Activated CD8-positive, alpha-beta memory T cell treated with anti-CD3 and anti-CD28 coated beads for 1 hour (primary cell): ENCODE results near the gene SPINT2.
"Not testable (repeated sequence)": the region's sequence is repeated elsewhere in the genome, so short reads cannot be mapped to it uniquely, and the experiment has no call there.

Experiments
- DNase-seq, 2 donors: peaks; one replicate each; pipeline ENCODE4 v3.0.0-alpha.2; 2020; ENCODE audit warnings: low read depth in 1 of 2; ENCODE audit errors: extremely low read depth in 1 of 2

SPINT2 gene

DNA sequence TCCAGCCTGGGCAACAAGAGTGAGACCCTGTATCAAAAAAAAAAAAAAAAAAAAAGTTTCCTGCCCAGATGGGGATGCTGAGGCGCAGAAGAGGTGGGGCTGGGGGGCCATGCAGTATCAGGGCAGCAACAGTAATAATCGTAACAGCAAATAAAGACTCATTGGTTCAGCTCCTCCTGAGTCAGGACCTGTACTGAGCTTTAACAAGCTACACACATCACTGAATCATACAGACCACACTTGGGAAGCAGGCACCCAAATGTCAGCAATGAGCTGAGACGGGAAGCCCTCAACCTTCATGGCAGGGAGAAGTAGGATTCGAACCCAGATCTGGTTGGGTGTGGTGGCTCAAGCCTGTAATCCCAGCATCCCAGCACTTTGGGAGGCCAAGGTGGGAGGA, 29.8 kb upstream of the SPINT2 start:
- no peak for DNase-seq

DNA sequence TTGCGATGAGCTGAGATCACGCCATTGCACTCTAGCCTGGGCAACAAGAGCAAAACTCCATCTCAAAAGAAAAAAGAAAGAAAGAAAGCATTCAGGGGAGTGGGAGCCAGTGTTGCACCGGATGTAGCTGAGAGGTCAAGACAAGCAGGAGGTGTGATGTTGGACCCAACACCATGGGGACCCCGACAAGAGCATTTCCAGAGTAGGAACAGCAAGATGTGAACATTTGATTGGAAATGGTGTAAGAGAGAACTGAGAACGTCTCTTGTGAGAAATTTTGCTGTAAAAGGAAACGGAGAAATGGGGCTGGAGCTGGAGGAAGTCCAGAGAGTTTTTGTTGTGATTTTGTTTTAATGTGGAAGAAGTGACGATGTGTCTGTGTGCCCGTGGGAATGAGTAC, 24.6 kb upstream of the SPINT2 start:
- no peak for DNase-seq

DNA sequence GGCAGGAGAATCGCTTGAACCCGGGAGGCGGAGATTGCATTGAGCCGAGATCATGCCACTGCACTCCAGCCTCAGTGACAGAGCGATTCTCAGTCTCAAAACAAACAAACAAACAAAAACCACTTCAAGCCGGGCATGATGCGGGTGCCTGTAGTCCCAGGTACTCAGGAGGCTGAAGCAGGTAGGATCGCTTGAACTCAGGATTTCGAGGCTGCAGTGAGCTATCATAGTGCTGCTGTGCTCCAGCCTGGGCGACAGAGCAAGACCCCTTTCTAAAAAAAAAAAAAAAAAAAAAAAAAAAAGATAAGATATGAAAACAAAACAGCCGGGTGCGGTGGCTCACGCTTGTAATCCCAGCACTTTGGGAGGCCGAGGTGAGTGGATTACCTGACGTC, 21.1 kb upstream of the SPINT2 start:
- no peak for DNase-seq

DNA sequence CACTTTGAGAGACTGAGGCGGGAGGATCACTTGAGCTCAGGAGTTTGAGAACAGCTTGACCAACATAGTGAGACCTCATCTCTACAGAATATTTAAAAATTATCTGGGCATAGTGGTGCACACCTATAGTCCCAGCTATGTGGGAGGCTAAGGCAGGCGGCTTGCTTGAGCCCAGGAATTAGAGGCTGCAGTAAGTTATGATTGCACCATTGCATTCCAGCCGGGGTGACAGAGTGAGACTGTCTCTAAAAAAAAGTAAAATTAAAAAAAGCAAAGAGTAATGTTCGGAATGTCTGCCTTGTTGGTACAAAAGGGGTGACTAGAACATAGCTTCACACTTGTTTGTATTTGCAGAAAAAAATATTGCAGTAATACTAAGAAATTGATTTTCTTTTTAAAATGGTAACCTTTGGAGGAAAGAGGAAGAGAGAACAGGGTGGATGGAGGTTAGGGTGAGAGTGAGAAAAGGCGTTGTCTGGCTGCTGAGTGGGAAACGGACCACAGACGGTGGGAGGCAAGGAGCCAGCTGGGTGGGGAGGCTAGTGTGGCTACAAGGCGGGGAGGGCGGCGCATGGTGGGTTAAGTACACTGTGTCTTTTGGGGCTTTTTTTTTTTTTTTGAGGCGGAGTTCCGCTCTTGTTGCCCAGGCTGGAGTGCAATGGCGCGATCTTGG, 18.4 kb upstream of the SPINT2 start:
- no peak for DNase-seq

DNA sequence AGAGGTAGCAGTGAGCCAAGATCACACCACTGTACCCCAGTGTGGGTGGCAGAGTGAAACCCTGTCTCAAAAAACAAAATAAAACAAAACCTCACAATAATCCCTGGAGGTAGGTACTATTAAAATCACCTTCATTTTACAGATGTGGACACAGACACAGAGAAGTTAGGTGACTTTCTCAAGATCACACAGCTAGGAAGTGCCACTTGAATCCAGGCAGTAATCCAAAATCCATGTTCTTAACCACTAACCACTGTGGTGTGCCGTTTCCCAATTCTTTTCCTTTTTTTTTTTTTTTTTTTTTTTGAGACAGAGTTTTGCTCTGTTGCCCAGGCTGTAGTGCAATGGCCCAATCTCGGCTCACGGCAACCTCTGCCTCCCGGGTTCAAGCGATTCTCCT, 17.2 kb upstream of the SPINT2 start:
- no peak for DNase-seq

DNA sequence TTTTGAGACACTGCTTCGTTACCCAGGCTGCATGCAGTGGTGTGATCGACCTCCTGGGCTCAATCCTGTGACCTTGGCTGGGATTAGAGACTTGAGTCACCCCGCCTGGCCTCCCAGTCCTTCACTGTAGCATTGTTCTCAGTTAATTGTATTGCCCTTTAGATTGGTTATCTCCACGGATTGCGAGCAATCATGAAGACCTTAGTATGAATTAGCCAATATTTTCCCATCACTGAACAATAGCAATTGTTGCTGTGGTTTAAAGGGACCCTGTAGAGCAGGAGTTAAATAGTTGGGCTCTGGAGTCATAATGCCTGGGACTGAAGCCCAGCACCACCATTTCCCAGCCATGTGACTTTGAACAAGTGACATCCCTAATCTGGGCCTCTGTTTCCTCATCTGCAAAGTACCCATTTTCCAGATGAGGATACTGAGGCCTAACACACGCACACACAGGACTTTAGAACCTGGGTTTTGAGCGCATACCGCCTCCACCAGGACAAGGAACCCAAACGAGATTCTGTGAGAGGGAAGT, 16.6 kb upstream of the SPINT2 start:
- DNase-seq, result no peak

DNA sequence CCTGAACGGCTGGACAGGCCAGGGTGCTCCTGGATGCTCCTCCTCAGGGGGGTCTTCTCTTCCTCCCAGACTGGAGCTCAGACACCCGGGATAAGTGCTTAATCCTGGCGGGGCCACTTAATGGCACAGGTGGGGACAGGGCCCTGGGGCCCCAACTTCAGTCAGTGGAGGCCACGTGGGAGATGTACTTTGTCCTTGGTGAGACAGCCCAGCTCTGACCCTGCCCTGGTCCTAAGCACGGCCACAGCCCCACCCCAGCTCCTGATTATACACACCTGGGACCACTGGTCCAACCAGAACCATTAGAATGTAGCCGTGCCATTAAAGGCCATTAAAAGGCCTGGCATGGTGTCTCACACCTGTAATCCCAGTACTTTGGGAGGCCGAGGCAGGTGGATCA, 16.0 kb upstream of the SPINT2 start:
- DNase-seq, result no peak

DNA sequence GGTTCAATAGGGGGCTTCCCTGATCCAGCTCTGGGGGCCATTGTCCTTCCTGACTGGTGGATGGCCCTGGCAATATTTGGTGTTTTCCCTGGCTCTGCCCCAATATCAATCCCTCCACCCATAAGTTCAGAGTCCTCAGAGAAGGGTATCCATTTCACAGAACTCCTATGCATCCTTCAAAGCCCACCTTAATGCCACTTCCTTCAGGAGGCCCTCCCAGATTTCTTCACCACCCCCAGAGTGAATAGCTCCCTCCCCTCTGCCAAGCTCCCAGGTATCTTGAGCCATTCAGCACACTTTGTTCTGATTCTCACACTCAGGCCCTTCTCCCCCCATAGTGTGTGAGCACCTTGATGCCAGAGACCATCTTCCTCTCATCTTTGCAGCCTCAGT, 13.9 kb upstream of the SPINT2 start:
- DNase-seq, result no peak

DNA sequence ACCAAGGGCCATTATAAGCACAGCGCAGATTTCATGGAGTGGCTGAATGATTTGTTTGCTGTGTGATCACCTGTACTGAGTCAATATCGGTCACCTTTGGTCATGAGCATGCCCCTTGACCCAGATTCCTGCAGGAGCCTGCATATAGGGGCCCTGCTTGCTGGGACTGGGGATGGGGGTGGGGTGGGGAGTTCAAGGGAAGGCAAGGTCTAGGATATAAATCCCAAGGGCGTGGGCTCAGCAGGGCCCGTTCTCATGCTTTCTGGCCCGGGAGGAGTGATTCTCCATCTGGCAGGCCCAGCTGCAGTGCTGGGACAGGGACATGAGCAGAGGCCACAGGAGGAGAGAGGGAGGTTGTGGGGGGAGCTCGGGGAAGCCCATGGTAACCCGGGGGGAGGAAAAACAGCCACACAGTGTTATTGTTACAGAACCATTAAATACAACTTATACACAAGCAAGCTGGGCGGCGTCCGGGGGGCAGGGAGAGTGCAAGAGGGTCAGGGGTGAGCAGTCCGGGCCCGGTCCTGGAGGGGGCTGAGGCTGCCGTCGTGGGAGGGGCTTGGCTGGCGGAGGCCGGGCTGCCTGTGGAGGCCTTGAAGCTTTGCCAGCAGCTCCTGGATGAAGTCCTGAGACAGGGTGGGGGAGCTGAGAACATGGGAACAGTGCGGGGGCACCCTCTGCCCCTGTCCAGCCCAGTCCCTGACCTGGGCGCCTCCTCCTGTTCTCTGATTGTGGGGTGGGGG, 13.4 kb upstream of the SPINT2 start:
- no peak for DNase-seq

DNA sequence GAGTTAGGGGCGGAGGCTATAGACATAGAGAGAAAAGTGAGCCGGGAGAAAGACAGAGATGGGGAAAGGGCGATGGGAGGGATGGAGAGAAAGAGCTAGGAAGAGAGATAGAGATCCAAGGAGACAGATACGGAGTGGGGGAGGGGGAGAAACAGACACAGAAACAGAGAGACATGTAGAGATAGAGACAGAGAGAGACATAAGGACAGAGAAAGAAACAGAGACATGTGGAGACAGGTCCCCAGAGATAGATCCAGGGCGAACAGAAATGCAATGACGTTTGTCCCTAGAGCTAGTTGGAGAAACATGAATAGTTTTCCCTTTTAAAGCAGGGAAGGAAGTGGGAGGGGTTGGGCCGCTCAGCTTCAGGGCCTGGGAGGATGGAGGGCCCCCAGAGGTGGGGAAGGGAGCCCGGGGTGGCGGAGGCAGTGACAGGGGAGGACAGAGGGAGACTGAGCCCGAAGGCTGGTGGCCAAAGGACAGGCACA, 12.8 kb upstream of the SPINT2 start:
- DNase-seq, result no peak

DNA sequence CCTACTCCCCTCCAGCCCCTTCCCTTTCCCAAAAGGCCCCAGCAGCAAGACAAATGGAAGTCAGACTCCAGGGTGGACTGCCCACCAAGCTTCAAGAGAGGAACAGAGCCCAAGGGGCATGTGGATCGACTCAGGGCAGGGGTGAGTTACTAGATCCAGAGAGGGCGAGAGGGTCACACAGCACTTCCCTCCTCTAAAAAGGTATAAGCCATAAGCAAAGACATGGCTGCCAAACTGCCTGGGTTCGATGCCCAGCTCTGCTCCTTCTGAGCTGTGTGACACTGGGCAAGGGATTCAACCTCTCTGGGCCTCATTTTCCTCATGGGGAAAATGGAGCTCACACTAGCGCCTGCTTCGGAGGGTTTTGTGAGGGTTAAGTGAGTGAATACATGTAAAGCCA, 12.0 kb upstream of the SPINT2 start:
- DNase-seq, result no peak

DNA sequence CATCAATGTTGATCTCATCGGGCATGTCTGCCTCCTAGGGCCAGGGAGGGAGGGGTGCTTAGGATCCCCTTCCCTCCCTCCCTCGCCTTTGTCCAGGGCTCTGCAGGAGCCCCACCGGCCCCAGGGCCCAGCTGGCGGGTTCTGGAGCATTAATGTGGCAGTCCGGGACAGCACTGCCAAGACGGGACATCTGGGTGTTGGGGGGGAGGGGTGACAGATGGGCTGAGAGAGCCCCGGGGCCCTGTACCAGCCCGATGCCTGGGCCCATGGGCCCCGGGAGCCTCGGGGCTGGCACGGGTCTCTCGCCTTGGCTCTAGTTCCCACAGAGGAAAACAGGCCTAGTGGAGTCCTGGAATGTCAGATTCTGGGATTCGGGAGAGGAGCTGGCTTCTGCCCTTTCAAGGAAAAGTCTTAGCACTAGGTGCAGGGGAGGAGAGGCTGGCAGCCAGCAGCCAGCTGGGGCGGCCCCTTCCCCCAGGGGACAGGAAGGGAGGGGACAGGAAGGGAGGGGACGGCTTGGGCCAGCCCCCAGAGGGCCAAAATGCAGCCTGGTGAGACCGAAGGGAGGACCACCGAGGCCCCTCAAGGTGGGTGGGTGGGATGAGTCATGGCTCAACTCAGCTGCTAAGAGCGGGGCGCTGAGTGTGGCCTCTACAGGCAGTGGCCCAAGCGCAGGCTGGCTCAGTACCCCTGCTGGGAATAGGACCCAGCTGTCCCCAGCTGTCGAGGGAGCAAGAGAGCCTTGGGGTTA, 11.3 kb upstream of the SPINT2 start:
- DNase-seq, result no peak

DNA sequence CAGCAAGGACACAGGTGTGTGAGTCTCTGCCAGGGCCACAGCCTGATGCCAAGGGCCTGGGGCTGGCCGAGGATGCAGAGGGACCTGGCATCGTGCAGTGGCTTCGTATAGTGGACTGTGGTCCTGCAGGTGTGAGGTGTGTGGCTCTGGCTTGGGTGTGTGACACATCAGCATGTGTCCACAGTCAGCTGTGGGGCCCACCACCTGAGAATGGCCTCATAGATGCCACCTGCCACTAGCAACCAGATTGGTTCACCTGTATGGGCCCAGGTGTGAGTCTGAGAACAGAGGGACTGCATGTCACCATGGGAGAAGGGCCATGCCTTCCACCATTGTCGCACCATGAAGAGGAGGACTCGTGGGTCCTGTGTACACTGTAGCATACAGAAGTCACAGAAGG, 10.6 kb upstream of the SPINT2 start:
- no peak for DNase-seq

DNA sequence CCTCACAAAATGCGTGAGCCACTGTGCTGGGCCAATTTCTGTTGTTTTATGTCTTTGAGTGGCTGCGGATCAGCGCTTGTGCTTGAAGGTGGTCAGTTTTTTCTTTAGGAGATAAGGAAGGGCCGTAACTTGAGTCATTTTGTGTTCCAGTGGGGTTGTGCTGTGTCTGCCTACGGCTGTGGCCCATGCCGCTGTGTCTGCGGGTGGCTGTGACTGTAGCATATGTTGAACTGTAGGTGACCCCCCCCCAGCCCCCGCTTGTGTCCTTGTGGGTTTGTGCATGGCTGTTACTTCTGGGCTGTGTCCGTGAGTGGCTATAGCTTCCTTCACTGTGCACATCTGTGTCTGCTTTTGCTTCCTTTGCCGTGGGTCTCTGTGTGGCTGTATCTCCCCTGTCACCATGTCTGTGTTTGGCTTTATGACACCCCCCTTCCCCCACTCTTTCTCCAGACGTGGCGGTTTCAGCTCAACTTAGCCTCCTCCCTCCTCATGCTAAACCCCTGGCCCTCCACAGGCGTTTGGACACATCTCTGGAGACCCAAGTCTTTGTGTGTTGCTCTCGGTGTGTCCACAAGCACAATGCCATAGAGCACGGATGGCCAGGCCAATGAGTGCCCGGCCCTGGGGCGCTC, 8.9 kb upstream of the SPINT2 start:
- no peak for DNase-seq

DNA sequence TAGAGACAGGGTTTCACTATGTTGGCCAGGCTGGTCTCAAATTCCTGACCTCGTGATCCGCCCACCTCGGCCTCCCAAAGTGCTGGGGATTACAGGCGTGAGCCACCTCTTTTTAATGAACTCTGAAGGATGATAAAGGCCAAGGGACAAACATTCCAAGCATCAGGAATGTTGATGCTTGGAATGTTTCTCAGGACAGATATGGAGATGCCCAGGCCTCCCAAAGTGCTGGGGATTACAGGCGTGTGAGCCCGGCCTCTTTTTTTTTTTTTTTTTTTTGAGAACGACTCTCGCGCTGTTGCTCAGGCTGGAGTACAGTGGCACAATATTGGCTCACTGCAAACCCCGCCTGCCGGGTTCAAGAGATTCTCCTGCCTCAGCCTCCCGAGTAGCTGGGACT, 2.4 kb upstream of the SPINT2 start:
- DNase-seq, result not testable (repeated sequence)

DNA sequence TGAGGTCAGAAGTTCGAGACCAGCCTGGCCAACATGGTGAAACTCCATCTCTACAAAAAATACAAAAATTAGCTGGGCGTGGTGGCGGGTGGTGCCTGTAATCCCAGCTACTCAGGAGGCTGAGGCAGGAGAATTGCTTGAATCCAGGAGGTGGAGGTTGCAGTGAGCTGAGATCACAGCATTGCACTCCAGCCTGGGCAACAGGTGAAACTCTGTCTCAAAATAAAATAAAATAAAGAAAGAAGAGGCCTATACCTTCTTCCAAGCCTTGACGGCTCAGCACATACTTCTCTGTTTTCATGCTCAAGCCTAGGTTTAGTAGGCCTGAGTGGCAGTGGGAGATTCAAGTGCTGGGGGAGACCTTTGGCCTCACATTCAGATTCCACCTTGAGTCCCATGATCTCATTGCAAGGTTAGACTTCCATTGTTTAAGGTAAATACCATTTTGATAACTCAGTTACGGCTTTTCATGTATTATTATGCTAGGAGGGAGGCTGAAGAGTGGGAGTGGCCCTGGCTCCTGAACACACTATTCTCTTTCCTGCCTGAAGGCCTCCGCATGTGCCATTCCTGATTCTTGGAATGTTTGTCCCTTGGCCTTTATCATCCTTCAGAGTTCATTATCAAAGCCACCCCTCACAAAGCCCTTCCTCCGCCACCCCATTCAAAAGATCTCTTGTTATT, 1.6 kb upstream of the SPINT2 start:
- DNase-seq, result no peak

DNA sequence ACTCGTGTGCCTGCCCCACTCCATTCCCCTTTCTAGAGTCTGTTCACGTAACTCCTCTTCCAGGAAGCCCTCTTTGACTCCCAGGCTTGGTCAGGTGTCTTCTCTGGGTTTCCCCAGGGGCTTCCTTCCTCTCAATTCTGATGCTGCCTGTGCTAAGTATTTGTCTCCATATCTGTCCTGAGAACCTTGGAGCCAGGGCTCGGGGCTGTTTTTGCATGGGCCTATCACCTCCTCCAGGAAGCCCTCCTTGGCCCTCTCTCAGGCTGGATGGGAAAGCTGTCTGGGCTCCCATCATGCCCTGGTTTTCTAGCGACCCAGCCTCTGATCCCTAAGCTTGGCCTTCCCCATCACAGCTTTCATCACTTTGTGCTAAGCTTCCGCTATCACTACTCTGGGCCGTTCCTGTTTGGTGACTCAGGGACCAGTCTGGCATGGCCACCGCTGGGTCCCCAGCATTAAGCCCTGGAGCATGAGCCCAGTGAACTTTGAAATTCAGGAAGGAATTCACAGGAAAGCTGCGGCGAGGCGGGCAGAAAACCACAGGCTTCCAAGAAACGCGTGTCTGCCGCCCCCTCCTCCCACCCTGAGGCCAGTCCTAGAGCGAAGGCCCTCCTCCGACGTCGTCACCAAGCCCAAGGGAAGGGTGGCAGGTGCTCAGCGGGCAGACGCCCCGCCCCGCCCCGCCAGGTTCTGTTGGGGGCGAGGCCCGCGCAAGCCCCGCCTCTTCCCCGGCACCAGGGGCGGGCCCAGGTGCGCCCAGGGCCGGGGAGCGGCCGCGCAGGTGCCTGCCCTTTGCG, 486 bp upstream of the SPINT2 start:
- DNase-seq, result peak; percentile 34 to 61

DNA sequence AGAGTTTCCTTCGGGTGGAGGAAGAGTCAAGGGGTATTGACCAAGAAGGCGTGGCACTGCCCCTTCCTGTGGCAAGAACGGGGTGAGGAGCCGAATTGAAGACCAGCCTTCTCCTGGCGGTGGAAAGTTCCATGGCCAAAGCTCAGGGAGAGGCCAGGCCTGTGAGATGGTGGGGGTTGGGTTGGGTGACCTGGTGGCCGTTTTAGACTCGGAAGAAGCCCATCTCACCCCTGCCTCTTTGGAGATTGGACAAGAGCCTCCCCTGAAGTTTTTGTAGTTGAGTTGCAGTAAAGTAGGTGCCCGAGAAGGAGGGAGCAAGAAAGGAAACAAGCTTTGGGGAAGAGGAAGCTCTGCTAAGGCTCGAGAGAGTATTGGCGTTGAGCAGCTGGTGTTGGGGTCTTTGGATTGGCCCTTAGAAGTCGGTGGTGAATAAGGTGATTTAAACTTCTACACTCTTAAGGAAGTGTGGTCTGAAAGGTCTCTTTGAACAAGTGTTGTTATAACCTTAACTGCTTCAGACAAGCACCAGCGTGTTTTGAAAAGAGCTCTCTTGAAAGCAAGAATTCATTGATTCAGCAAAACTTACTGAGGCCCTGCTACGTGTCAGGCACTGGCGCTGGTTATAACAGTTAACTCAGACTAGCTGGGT, 964 bp downstream of the SPINT2 start:
- DNase-seq, result no peak

DNA sequence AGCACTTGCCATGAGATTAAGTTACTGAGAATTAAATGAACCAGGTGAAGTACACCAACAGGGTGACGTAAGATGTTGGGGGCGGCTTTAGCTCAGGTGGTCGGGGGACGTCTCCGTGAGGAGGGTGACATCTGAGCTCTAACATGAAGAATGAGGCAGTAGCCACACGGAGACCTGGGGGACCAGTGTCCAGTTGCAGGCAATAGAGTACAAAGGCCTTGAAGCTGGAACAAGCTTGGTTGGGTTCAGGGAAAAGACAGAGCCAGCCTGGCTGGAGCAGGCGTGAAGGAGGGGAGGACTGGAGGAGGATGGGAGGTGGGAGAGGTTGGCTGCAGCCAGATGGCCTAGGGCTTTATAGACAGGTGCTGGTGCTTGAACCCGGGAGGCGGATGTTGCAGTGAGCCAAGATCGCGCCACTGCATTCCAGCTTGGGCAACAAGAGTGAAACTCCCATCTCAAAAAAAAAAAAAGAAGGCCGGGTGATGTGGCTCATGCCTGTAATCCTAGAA, 1.6 kb downstream of the SPINT2 start:
- DNase-seq, result no peak
